ENCODE measurements around the gene TMEM255A. TPM values are rescaled to one million over a fixed set of nuclear protein-coding genes. Genes with fewer than 3 reads are reported as not detected.

TMEM255A gene
- total RNA-seq, 1 experiment from 2014 or later = 28.1 TPM

- DNase-seq (ENCODE audit: low read depth, low spot score) = no peak
- in situ Hi-C loops (cut with HindIII; ENCODE audit: low pct_unique_long_range_greater_than_20kb, low sequenced_read_pairs) = no loop called here
Measured at GRCh38 chrX:120282697-120283096, 28.6 kb downstream of the TMEM255A start.

- peak; percentile 95 for DNase-seq (ENCODE audit: low read depth, low spot score)
- in situ Hi-C loops (cut with HindIII; ENCODE audit: low pct_unique_long_range_greater_than_20kb, low sequenced_read_pairs) = no loop called here
Measured at GRCh38 chrX:120281761-120282160, 29.5 kb downstream of the TMEM255A start.

GRCh38 chrX:120281021-120281624 is 30.1 kb downstream of the TMEM255A start:
- in situ Hi-C loops (cut with HindIII; ENCODE audit: low pct_unique_long_range_greater_than_20kb, low sequenced_read_pairs) = no loop called here
- no peak for DNase-seq (ENCODE audit: low read depth, low spot score)

GRCh38 chrX:120274958-120275357 is 36.3 kb downstream of the TMEM255A start:
- DNase-seq (ENCODE audit: low read depth, low spot score) = no peak
- in situ Hi-C loops (cut with HindIII; ENCODE audit: low pct_unique_long_range_greater_than_20kb, low sequenced_read_pairs) = no loop called here

- no peak for DNase-seq (ENCODE audit: low read depth, low spot score)
- in situ Hi-C loops (cut with HindIII; ENCODE audit: low pct_unique_long_range_greater_than_20kb, low sequenced_read_pairs) = no loop called here
Measured at GRCh38 chrX:120274145-120274544, 37.1 kb downstream of the TMEM255A start.

- in situ Hi-C loops (cut with HindIII; ENCODE audit: low pct_unique_long_range_greater_than_20kb, low sequenced_read_pairs) = no loop called here
- DNase-seq (ENCODE audit: low read depth, low spot score) = no peak
Measured at GRCh38 chrX:120271218-120271617, 40.0 kb downstream of the TMEM255A start.

GRCh38 chrX:120270567-120270966 is 40.7 kb downstream of the TMEM255A start:
- DNase-seq (ENCODE audit: low read depth, low spot score) = no peak
- in situ Hi-C loops (cut with HindIII; ENCODE audit: low pct_unique_long_range_greater_than_20kb, low sequenced_read_pairs) = no loop called here

- no peak for DNase-seq (ENCODE audit: low read depth, low spot score)
- in situ Hi-C loops (cut with HindIII; ENCODE audit: low pct_unique_long_range_greater_than_20kb, low sequenced_read_pairs) = no loop called here
Measured at GRCh38 chrX:120269373-120270035, 41.8 kb downstream of the TMEM255A start.

GRCh38 chrX:120264341-120264740 is 46.9 kb downstream of the TMEM255A start:
- in situ Hi-C loops (cut with HindIII; ENCODE audit: low pct_unique_long_range_greater_than_20kb, low sequenced_read_pairs) = no loop called here
- no peak for DNase-seq (ENCODE audit: low read depth, low spot score)

GRCh38 chrX:120262859-120263708 is 48.2 kb downstream of the TMEM255A start:
- DNase-seq (ENCODE audit: low read depth, low spot score) = no peak
- in situ Hi-C loops (cut with HindIII; ENCODE audit: low pct_unique_long_range_greater_than_20kb, low sequenced_read_pairs) = no loop called here

- in situ Hi-C loops (cut with HindIII; ENCODE audit: low pct_unique_long_range_greater_than_20kb, low sequenced_read_pairs) = no loop called here
Measured at GRCh38 chrX:120260369-120260768, 50.9 kb downstream of the TMEM255A start.

GRCh38 chrX:120253784-120254183 is 57.5 kb downstream of the TMEM255A start:
- in situ Hi-C loops (cut with HindIII; ENCODE audit: low pct_unique_long_range_greater_than_20kb, low sequenced_read_pairs) = no loop called here
- DNase-seq (ENCODE audit: low read depth, low spot score) = no peak

More at GRCh38 chrX:120260369-120260768, 50.9 kb downstream of the TMEM255A start:
- DNase-seq (ENCODE audit: low read depth, low spot score) = no peak

GRCh38 chrX:120251471-120252011 is 59.7 kb downstream of the TMEM255A start:
- peak; percentile 13 for DNase-seq (ENCODE audit: low read depth, low spot score)
- in situ Hi-C loops (cut with HindIII; ENCODE audit: low pct_unique_long_range_greater_than_20kb, low sequenced_read_pairs) = no loop called here

- DNase-seq (ENCODE audit: low read depth, low spot score) = peak; percentile 95
- in situ Hi-C loops (cut with HindIII; ENCODE audit: low pct_unique_long_range_greater_than_20kb, low sequenced_read_pairs) = no loop called here
Measured at GRCh38 chrX:120250522-120251271, 60.6 kb downstream of the TMEM255A start, which contains the start of gene ZBTB33. Gene ZBTB33, plus strand, starts transcription at chrX:120250812. Its CDS starts 2,604 bp downstream, at chrX:120253416.

GRCh38 chrX:120244735-120245498 is 66.3 kb downstream of the TMEM255A start:
- DNase-seq (ENCODE audit: low read depth, low spot score) = peak; percentile 81
- in situ Hi-C loops (cut with HindIII; ENCODE audit: low pct_unique_long_range_greater_than_20kb, low sequenced_read_pairs) = no loop called here

GRCh38 chrX:120244395-120244734 is 66.9 kb downstream of the TMEM255A start:
- in situ Hi-C loops (cut with HindIII; ENCODE audit: low pct_unique_long_range_greater_than_20kb, low sequenced_read_pairs) = no loop called here
- no peak for DNase-seq (ENCODE audit: low read depth, low spot score)

GRCh38 chrX:120242813-120243212 is 68.4 kb downstream of the TMEM255A start:
- in situ Hi-C loops (cut with HindIII; ENCODE audit: low pct_unique_long_range_greater_than_20kb, low sequenced_read_pairs) = no loop called here
- DNase-seq (ENCODE audit: low read depth, low spot score) = no peak

All from SK-MEL-5 (cell line).